ENCODE results near the gene TMEM201. TPM values are rescaled to one million over a fixed set of nuclear protein-coding genes. Genes with fewer than 3 reads are reported as not detected.

Gene TMEM201
- total and polyA plus RNA-seq, 2 of the 13 experiments (the other 11 are each of a cell fraction or from before 2014, with no cell fraction given), result 1.5 to 8.2 TPM

DNA sequence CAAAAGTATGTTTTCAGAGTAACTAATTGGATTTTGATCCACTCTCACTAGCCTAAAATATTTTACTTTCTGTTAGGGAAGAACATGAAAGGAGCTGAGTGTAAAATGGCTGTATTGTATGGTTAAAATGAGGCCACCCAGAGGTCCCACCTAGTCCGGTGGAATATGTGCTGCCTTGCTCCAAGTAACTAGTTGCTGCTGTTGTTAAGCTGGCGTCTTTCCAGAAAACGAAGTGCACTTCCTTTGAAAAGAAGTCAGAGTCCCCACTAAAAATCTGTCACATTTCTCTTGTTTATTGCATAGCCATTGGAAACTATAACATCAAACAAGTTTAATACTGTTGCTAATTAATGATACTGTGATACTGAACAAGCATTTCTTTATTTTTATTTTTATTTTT lies 46.3 kb upstream of the TMEM201 start:
- Histone ChIP-seq H3K4me2 (ENCODE audit: low read depth, low read length) (peak overlapping the region; percentile 85), H2AFZ (ENCODE audit: low read length) (no peak overlapping the region), H3K79me2 (ENCODE audit: insufficient read depth, low read length) (peaks cover 72% of the 10 kb centered on the region), H3K27ac (ENCODE audit: extremely low read length, insufficient read depth, low read length) (peak overlapping the region; percentile 79), H3K36me3 (replicated peaks in 1 of 2; ENCODE audit: control insufficient read depth in 1 of 2, insufficient read depth in 2 of 2, low read length in 2 of 2) (peaks cover 0 to 4% of the 10 kb centered on the region in 2 experiments; a peak in 2 of 5 replicates), H3K9me3 (ENCODE audit: low read length) (no peaks in the 10 kb centered on the region), H3K27me3 (ENCODE audit: control insufficient read depth in 1 of 2, insufficient read depth in 2 of 2, low read length in 2 of 2) (no peaks in the 10 kb centered on the region), H3K4me1 (ENCODE audit: insufficient read depth, low read length) (peaks cover 78% of the 10 kb centered on the region), H3K9ac (ENCODE audit: insufficient read depth, low read depth, low read length) (peak overlapping the region; percentile 58), H3K4me3 (replicated peaks in 1 of 3; ENCODE audit: insufficient read depth in 1 of 3, low read depth in 2 of 3, low read length in 3 of 3) (peak overlapping the region; percentile 49 to 97 (median 67); a peak in 5 of 6 replicates), H4K20me1 (ENCODE audit: insufficient read depth, low read length) (peaks cover 15% of the 10 kb centered on the region)
- no peak for ATAC-seq
- no TSS peak for BruUV-seq (replicated peaks)
- POLR2A ChIA-PET, result interaction anchor here (0.7 to 1.8 kb wide), 2 partner anchors 9 to 11 kb away, joined by 3 to 6 read pairs; no protein-coding TSS in a partner anchor
- DNase-seq (ENCODE audit: low spot score), result peak; percentile 66
- TF ChIP-seq NFIC (IDR thresholded peaks at IDR 0.05; ENCODE audit: low read length) (peak; percentile 32; the same call in 1 of the 2 replicates), SAP130 (CRISPR knock-in tag; IDR thresholded peaks at IDR 0.05; ENCODE audit: low read depth) (peak; percentile 42), HDAC1 (CRISPR knock-in tag; IDR thresholded peaks at IDR 0.05) (peak; percentile 25; the same call in 1 of the 2 replicates), RXRA (CRISPR knock-in tag; IDR thresholded peaks at IDR 0.05) (no peak), ZNF841 (CRISPR knock-in tag; IDR thresholded peaks at IDR 0.05; ENCODE audit: borderline replicate concordance) (0 out of 2 replicates have a peak, but pooled peaks have one; percentile 42)
- intact Hi-C loops (cut with micrococcal nuclease; ENCODE audit: unreplicated experiment) (no loop called here), in situ Hi-C loops (cut with HindIII; ENCODE audit: extremely low pct_ligation_motif_present, low pct_unique_long_range_greater_than_20kb) (no loop called here)
- WGBS (ENCODE audit: low lambda C conversion rate), result 4% methylated on average over 3 of the region's 3 CpGs
- CTCF ChIA-PET (ENCODE audit: low intra/inter-chr PET ratio, low total read pairs), result no interaction called here
- peak; percentile 23 for FAIRE-seq

DNA sequence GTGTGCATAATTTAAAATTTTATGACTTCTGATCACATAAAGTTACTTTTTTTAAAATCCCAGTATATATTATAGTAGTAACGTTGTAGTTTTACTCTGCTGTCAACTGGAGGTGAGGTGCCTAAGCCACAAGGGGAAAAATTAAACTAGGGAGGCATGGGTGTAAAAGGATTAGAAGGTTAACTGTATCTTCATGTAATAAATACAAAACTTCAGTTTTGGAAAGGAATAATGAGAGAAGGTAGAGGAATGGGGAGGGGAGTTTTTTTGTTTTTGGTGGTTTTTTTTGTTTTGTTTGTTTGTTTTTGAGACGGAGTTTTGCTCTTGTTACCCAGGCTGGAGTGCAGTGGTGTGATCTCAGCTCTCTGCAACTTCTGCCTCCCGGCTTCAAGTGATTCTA lies 43.8 kb upstream of the TMEM201 start:
- ChIA-PET POLR2A (interaction anchor here (0.5 kb wide), 1 partner anchor 58 kb away, joined by 3 read pairs; no protein-coding TSS in a partner anchor), CTCF (ENCODE audit: low intra/inter-chr PET ratio, low total read pairs) (no interaction called here)
- intact Hi-C loops (cut with micrococcal nuclease; ENCODE audit: unreplicated experiment), result no loop called here
- Histone ChIP-seq H2AFZ (ENCODE audit: low read length) (no peak overlapping the region), H3K79me2 (ENCODE audit: insufficient read depth, low read length) (peaks cover 93% of the 10 kb centered on the region), H3K36me3 (replicated peaks in 1 of 2; ENCODE audit: control insufficient read depth in 1 of 2, insufficient read depth in 2 of 2, low read length in 2 of 2) (peaks cover 0 to 6% of the 10 kb centered on the region in 2 experiments; a peak in 3 of 5 replicates), H3K9ac (ENCODE audit: insufficient read depth, low read depth, low read length) (no peak overlapping the region), H3K27ac (ENCODE audit: extremely low read length, insufficient read depth, low read length) (peak overlapping the region; percentile 25), H3K9me3 (ENCODE audit: low read length) (no peaks in the 10 kb centered on the region), H3K27me3 (ENCODE audit: control insufficient read depth in 1 of 2, insufficient read depth in 2 of 2, low read length in 2 of 2) (no peaks in the 10 kb centered on the region), H3K4me1 (ENCODE audit: insufficient read depth, low read length) (peaks cover 87% of the 10 kb centered on the region), H3K4me2 (ENCODE audit: low read depth, low read length) (peak overlapping the region; percentile 41), H4K20me1 (ENCODE audit: insufficient read depth, low read length) (peaks cover 15% of the 10 kb centered on the region), H3K4me3 (replicated peaks in 1 of 3; ENCODE audit: insufficient read depth in 1 of 3, low read depth in 2 of 3, low read length in 3 of 3) (no peak overlapping the region)
- BruUV-seq (replicated peaks), result no TSS peak
- no peak for ATAC-seq
- 59% methylated on average over 3 of the region's 3 CpGs for WGBS (ENCODE audit: low lambda C conversion rate)
- DNase-seq (ENCODE audit: low spot score), result no peak
- in situ Hi-C loops (cut with HindIII; ENCODE audit: extremely low pct_ligation_motif_present, low pct_unique_long_range_greater_than_20kb), result no loop called here
- TF ChIP-seq WIZ (CRISPR knock-in tag; IDR thresholded peaks at IDR 0.05) (no peak), MZF1 (CRISPR knock-in tag; IDR thresholded peaks at IDR 0.05; ENCODE audit: borderline replicate concordance) (no peak), MTERF4 (CRISPR knock-in tag; IDR thresholded peaks at IDR 0.05) (no peak), MTA1 (CRISPR knock-in tag; IDR thresholded peaks at IDR 0.05; ENCODE audit: borderline replicate concordance) (no peak), ZNF33B (CRISPR knock-in tag; IDR thresholded peaks at IDR 0.05) (no peak), ZNF205 (CRISPR knock-in tag; IDR thresholded peaks at IDR 0.05) (no peak), ZBTB38 (CRISPR knock-in tag; IDR thresholded peaks at IDR 0.05) (no peak), MAFF (IDR thresholded peaks at IDR 0.05; ENCODE audit: low read depth, low read length) (no peak), MXD4 (CRISPR knock-in tag; IDR thresholded peaks at IDR 0.05) (no peak), KDM5B (CRISPR knock-in tag; IDR thresholded peaks at IDR 0.05; ENCODE audit: borderline replicate concordance) (no peak), KLF12 (CRISPR knock-in tag; IDR thresholded peaks at IDR 0.05; ENCODE audit: borderline replicate concordance) (no peak), FIP1L1 (IDR thresholded peaks at IDR 0.05; ENCODE audit: borderline replicate concordance, insufficient read depth, low read depth, low read length) (no peak), PHF21A (CRISPR knock-in tag; IDR thresholded peaks at IDR 0.05) (no peak), KDM5A (IDR thresholded peaks at IDR 0.05; ENCODE audit: borderline replicate concordance, low read length) (no peak)
- FAIRE-seq, result no peak
